A673 (cell line): Measurements from ENCODE around the gene CA9. TPM values are rescaled to one million over a fixed set of nuclear protein-coding genes. Genes with fewer than 3 reads are reported as not detected.

Experiments used
- BruUV-seq: library from RNA; stranded (reverse); fragments of 400-500 nt; replicated peaks from 2 replicates; lab custom pipeline; 2021; lab: Mats Ljungman, UMichigan
- CTCF ChIA-PET: fragments of 300-600 bp; sonication (Branson Sonifier 250); formaldehyde crosslinking; loops from one replicate; lab custom pipeline; 2022; ENCODE audit warnings: antibody characterized with exemption; lab: Charles Lee
- POLR2A ChIA-PET: fragments of 300-600 bp; sonication (Branson Sonifier 250); formaldehyde crosslinking; loops from one replicate; lab custom pipeline; 2022; ENCODE audit warnings: antibody characterized with exemption; ENCODE audit not compliant: low non-redundant PET; lab: Charles Lee
- DNase-seq: peaks from one replicate; pipeline ENCODE4 v3.0.0-alpha.2; 2015; ENCODE audit warnings: low spot score
- H3K27ac ChIP-seq: fragments of 200-600 bp; sonication (generic); 2 replicates; pipeline ENCODE4 v1.5.1; 2016; ENCODE audit warnings: mixed run types, low read depth, mild to moderate bottlenecking, mixed read lengths, antibody characterized with exemption, low read length; ENCODE audit not compliant: poor library complexity, severe bottlenecking
- H3K27me3 ChIP-seq: fragments of 200-600 bp; sonication (generic); replicated peaks from 2 replicates; pipeline ENCODE4 v1.6.1; 2017; ENCODE audit warnings: mixed run types, low read depth, mild to moderate bottlenecking, mixed read lengths, antibody characterized with exemption, low read length; ENCODE audit not compliant: insufficient read depth, poor library complexity
- H3K36me3 ChIP-seq: fragments of 200-600 bp; sonication (generic); 2 replicates; pipeline ENCODE4 v1.6.1; 2016; ENCODE audit warnings: mixed run types, mild to moderate bottlenecking, mixed read lengths, antibody characterized with exemption, low read length; ENCODE audit not compliant: insufficient read depth, poor library complexity, severe bottlenecking
- H3K4me1 ChIP-seq: fragments of 200-600 bp; sonication (generic); 2 replicates; pipeline ENCODE4 v1.6.1; 2017; ENCODE audit warnings: mixed run types, mild to moderate bottlenecking, mixed read lengths, antibody characterized with exemption, low read length; ENCODE audit not compliant: insufficient read depth, poor library complexity, severe bottlenecking
- H3K4me3 ChIP-seq: fragments of 200-600 bp; sonication (generic); 2 replicates; pipeline ENCODE4 v1.5.1; 2016; ENCODE audit warnings: low read depth, mixed run types, mild to moderate bottlenecking, mixed read lengths, low read length; ENCODE audit not compliant: poor library complexity, severe bottlenecking
- H3K9me3 ChIP-seq: fragments of 200-600 bp; sonication (generic); 2 replicates; pipeline ENCODE4 v1.6.1; 2016; ENCODE audit warnings: mixed run types, low read depth, mild to moderate bottlenecking, mixed read lengths, antibody characterized with exemption, low read length; ENCODE audit not compliant: poor library complexity, severe bottlenecking
- CTCF ChIP-seq: fragments of 300-800, 200-600 bp; sonication (generic); conservative IDR thresholded peaks from 2 replicates; pipeline ENCODE4 v1.5.1; 2017; ENCODE audit warnings: low read depth, mild to moderate bottlenecking, antibody characterized with exemption, low read length, moderate library complexity, mixed read lengths
- EZH2 ChIP-seq: fragments of 200-600 bp; sonication (generic); IDR thresholded peaks from 2 replicates; pipeline ENCODE4 v1.6.1; 2017; ENCODE audit warnings: borderline replicate concordance, low read depth, mild to moderate bottlenecking, mixed read lengths, antibody characterized with exemption, low read length; ENCODE audit not compliant: poor library complexity, severe bottlenecking
- intact Hi-C: fragments of 100-400 bp; cut with micrococcal nuclease; formaldehyde crosslinking; loops from one replicate; pipeline ENCODE4 v1.10.0; 2022; ENCODE audit not compliant: unreplicated experiment
- total RNA-seq: library from RNA; stranded (reverse); gene quantifications from 2 replicates; pipeline ENCODE4 v1.2.3, GENCODE V29; 2021

CA9 gene
- total RNA-seq, 1 experiment from 2014 or later, result 0.32 TPM

- Histone ChIP-seq H3K27me3 (no peaks in the 10 kb centered on the region), H3K27ac (no peak overlapping the region), H3K9me3 (no peaks in the 10 kb centered on the region), H3K4me3 (no peak overlapping the region), H3K36me3 (peaks cover 16% of the 10 kb centered on the region), H3K4me1 (peaks cover 10% of the 10 kb centered on the region)
- TF ChIP-seq CTCF, result no peak
- TF ChIP-seq EZH2, result no peak
- BruUV-seq, result no TSS peak
- CTCF ChIA-PET, result no interaction called here
- POLR2A ChIA-PET, result no interaction called here
- no peak for DNase-seq
- intact Hi-C loops, result no loop called here
These were observed 7.2 kb upstream of the CA9 start for GRCh38 chr9:35666549-35666948.

- no peak for DNase-seq
- Histone ChIP-seq H3K4me3 (no peak overlapping the region), H3K36me3 (peaks cover 2% of the 10 kb centered on the region), H3K27ac (no peak overlapping the region), H3K27me3 (no peaks in the 10 kb centered on the region), H3K4me1 (peaks cover 9% of the 10 kb centered on the region), H3K9me3 (no peaks in the 10 kb centered on the region)
- BruUV-seq, result no TSS peak
- POLR2A ChIA-PET, result interaction anchor here (0.6 kb wide), 1 partner anchor 30 kb away, joined by 3 read pairs; no protein-coding TSS in a partner anchor
- intact Hi-C loops, result no loop called here
- CTCF ChIA-PET, result interaction anchor here (0.5 to 0.6 kb wide), 2 partner anchors 57 to 1382 kb away, joined by 3 read pairs; no protein-coding TSS in a partner anchor
- no peak for TF ChIP-seq EZH2
- no peak for TF ChIP-seq CTCF
These were observed 5.8 kb upstream of the CA9 start for GRCh38 chr9:35667939-35668338.

- POLR2A ChIA-PET, result no interaction called here
- no TSS peak for BruUV-seq
- no peaks in the 10 kb centered on the region for H3K9me3 ChIP-seq
- CTCF ChIA-PET, result interaction anchor here (0.5 kb wide), 1 partner anchor 601 kb away, joined by 5 read pairs; no protein-coding TSS in a partner anchor
- DNase-seq, result no peak
- H3K4me3 ChIP-seq, result no peak overlapping the region
- H3K4me1 ChIP-seq, result no peaks in the 10 kb centered on the region
- intact Hi-C loops, result no loop called here
- no peaks in the 10 kb centered on the region for H3K36me3 ChIP-seq
- TF ChIP-seq EZH2, result no peak
- TF ChIP-seq CTCF, result no peak
- no peaks in the 10 kb centered on the region for H3K27me3 ChIP-seq
- H3K27ac ChIP-seq, result no peak overlapping the region
These were observed 4.2 kb upstream of the CA9 start for GRCh38 chr9:35669331-35670145.
